ENCODE data around the gene LMNB1.

DNA sequence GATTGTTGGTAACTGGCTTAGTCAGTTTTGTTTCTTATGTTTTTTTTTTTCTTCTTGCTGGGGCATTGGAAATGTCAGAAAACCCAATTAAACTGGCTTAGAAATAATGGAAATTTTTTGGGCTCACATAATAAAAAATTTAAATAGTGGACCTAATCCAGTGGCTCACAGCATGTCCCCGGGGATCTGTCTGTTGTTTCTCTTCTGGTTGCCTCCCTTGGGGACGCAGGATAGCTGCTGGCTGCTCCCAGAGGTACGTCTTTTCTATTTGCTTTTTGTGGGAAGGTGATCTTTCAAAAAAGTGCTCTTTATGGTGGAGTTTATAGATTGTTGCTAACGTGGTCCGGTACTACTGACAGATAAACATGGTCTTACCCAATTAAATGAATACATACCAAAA is 52.2 kb downstream of the LMNB1 start:
- TF ChIP-seq, protein P1, sequence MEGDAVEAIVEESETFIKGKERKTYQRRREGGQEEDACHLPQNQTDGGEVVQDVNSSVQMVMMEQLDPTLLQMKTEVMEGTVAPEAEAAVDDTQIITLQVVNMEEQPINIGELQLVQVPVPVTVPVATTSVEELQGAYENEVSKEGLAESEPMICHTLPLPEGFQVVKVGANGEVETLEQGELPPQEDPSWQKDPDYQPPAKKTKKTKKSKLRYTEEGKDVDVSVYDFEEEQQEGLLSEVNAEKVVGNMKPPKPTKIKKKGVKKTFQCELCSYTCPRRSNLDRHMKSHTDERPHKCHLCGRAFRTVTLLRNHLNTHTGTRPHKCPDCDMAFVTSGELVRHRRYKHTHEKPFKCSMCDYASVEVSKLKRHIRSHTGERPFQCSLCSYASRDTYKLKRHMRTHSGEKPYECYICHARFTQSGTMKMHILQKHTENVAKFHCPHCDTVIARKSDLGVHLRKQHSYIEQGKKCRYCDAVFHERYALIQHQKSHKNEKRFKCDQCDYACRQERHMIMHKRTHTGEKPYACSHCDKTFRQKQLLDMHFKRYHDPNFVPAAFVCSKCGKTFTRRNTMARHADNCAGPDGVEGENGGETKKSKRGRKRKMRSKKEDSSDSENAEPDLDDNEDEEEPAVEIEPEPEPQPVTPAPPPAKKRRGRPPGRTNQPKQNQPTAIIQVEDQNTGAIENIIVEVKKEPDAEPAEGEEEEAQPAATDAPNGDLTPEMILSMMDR (IDR thresholded peaks at IDR 0.05 in 2 of 3, conservative IDR thresholded peaks at IDR 0.05 in 1 of 3; ENCODE audit: borderline replicate concordance in 1 of 3, insufficient read depth in 1 of 3, low read depth in 2 of 3, low read length in 2 of 3) = no peak
- no peak for TF ChIP-seq POLR2A (IDR thresholded peaks at IDR 0.05; ENCODE audit: borderline replicate concordance, extremely low read depth, insufficient read depth, insufficient read length)
